B cell (primary cell): ENCODE data around the gene ANK2.

Source experiments
- EZH2 ChIP-seq: IDR thresholded peaks from 2 replicates; pipeline ENCODE4 v1.6.1; 2012; ENCODE audit warnings: borderline replicate concordance, low read depth, mild to moderate bottlenecking, moderate library complexity, low read length; ENCODE audit not compliant: insufficient read depth, poor library complexity, severe bottlenecking
- TF ChIP-seq, protein P1 (sequence below): fragments of 200-600 bp; IDR thresholded peaks from one replicate; pipeline ENCODE4 v1.8.0; 2022; ENCODE audit warnings: antibody characterized with exemption, mild to moderate bottlenecking

DNA sequence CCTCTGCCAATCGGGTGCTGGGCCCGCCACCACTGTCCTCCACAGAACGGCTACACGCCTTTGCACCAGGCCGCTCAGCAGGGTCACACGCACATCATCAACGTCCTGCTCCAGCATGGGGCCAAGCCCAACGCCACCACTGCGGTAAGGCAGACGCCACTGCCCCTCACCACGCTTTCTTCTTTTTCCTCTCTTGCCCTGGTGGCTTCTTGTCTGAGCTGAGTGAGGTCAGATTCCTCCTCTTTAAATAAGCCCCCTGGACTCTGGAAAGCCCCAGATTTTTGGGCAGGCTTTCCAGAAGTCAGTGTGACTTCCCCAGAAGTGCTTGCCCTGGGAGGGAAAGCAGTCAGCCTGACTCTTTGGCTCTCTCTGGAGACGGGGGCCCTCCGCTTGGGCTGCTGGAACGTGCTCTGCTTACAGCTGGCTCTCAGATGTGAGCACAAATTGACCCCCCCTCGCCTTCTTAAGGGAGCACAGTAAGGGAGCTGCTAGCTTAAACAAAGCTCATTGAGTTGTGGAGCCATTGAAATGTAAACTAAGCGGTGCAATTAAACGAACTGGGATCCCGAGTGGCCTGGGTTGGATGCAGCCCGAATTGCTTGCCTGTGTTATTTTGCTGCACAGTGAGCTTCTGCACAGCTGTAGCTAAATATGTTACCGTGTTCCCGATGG lies 243.1 kb downstream of the ANK2 start:
- TF ChIP-seq, protein P1, sequence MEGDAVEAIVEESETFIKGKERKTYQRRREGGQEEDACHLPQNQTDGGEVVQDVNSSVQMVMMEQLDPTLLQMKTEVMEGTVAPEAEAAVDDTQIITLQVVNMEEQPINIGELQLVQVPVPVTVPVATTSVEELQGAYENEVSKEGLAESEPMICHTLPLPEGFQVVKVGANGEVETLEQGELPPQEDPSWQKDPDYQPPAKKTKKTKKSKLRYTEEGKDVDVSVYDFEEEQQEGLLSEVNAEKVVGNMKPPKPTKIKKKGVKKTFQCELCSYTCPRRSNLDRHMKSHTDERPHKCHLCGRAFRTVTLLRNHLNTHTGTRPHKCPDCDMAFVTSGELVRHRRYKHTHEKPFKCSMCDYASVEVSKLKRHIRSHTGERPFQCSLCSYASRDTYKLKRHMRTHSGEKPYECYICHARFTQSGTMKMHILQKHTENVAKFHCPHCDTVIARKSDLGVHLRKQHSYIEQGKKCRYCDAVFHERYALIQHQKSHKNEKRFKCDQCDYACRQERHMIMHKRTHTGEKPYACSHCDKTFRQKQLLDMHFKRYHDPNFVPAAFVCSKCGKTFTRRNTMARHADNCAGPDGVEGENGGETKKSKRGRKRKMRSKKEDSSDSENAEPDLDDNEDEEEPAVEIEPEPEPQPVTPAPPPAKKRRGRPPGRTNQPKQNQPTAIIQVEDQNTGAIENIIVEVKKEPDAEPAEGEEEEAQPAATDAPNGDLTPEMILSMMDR, result no peak
- TF ChIP-seq EZH2, result no peak
